A549 (cell line): ENCODE measurements around the gene S1PR2. TPM values are rescaled to one million over a fixed set of nuclear protein-coding genes. Genes with fewer than 3 reads are reported as not detected.
"Not testable (repeated sequence)": the region's sequence is repeated elsewhere in the genome, so short reads cannot be mapped to it uniquely, and the experiment has no call there.

ENCODE experiments used
- ATAC-seq, 2 experiments: fragments of 200-7000 bp in 1 of 2; fragments of >200 bp in 1 of 2; cut with Nextera tagmentation in 1 of 2; cut with Tn5 transposase in 1 of 2; 3 replicates each; pipeline versions ENCODE4 v1.8.0 to v1.9.1; 2018 to 2020; ENCODE audit warnings: mild to moderate bottlenecking in 1 of 2, moderate library complexity in 1 of 2
- CTCF ChIA-PET: fragments of 300-600 bp; sonication (Branson Sonifier 250); formaldehyde crosslinking; extraction: SDS; loops from one replicate; lab custom pipeline; 2021; ENCODE audit warnings: antibody characterized with exemption, inconsistent platforms; lab: Yijun Ruan, JAX
- POLR2A ChIA-PET: fragments of 350-600 bp; formaldehyde crosslinking; extraction: SDS; loops from one replicate; lab custom pipeline; 2021; ENCODE audit warnings: antibody characterized with exemption, inconsistent platforms; lab: Yijun Ruan, JAX
- DNase-seq, 2 experiments: peaks; one replicate each; pipeline versions ENCODE4 v3.0.0 to v3.0.0-alpha.2; 2011 to 2016; ENCODE audit warnings: low read depth in 1 of 2, low spot score in 1 of 2
- FAIRE-seq: peaks from 2 replicates; lab custom pipeline; 2011; peaks lifted over from hg19 to GRCh38; lab: Jason Lieb, UNC
- H3K27ac ChIP-seq, 2 experiments: fragments of >200 bp; sonication (Bioruptor Twin); formaldehyde crosslinking; 3 replicates each; pipeline ENCODE4 v1.5.1; 2016 to 2017
- H3K4me1 ChIP-seq: fragments of >200 bp; sonication (Bioruptor Twin); formaldehyde crosslinking; 3 replicates; pipeline ENCODE4 v1.6.1; 2016
- H3K4me2 ChIP-seq: fragments of >200 bp; sonication (Bioruptor Twin); formaldehyde crosslinking; 3 replicates; pipeline ENCODE4 v1.6.1; 2016
- H3K4me3 ChIP-seq: fragments of >200 bp; sonication (Bioruptor Twin); formaldehyde crosslinking; 3 replicates; pipeline ENCODE4 v1.5.1; 2016
- H3K9me3 ChIP-seq: fragments of >200 bp; sonication (Bioruptor Twin); formaldehyde crosslinking; 3 replicates; pipeline ENCODE4 v1.6.1; 2016
- BHLHE40 ChIP-seq: IDR thresholded peaks from 2 replicates; pipeline ENCODE4 v1.6.1; 2012; ENCODE audit warnings: low read depth, low read length, inconsistent platforms
- CEBPB ChIP-seq, 2 experiments: fragments of >200 bp in 1 of 2; sonication (Bioruptor Twin) in 1 of 2; formaldehyde crosslinking in 1 of 2; IDR thresholded peaks; 2 replicates each; pipeline ENCODE4 v1.6.1; 2012 to 2016
- CHD4 ChIP-seq: fragments of 200-600 bp; sonication (generic); IDR thresholded peaks from 2 replicates; pipeline ENCODE4 v1.6.1; 2016; ENCODE audit warnings: antibody characterized with exemption, mild to moderate bottlenecking, borderline replicate concordance
- FOSL2 ChIP-seq, 2 experiments: fragments of 450-650 bp in 1 of 2; fragments of >200 bp in 1 of 2; sonication (Bioruptor Twin) in 1 of 2; formaldehyde crosslinking; IDR thresholded peaks; 2 replicates each; pipeline versions ENCODE4 v1.5.0 to v1.6.1; 2016 to 2020; ENCODE audit warnings: mild to moderate bottlenecking in 1 of 2, moderate library complexity in 1 of 2
- HOXA7 ChIP-seq: fragments of 250-450 bp; sonication (Bioruptor Pico); IDR thresholded peaks from 2 replicates; pipeline ENCODE4 v1.5.0; 2020; ENCODE audit warnings: mild to moderate bottlenecking, moderate library complexity
- MAX ChIP-seq: IDR thresholded peaks from 2 replicates; pipeline ENCODE4 v1.6.1; 2012
- RARB ChIP-seq: fragments of 250-450 bp; sonication (Bioruptor Pico); IDR thresholded peaks from 2 replicates; pipeline ENCODE4 v1.8.0; 2021; ENCODE audit warnings: mild to moderate bottlenecking, moderate library complexity
- TP53 ChIP-seq: fragments of 250-450 bp; sonication (Bioruptor Pico); IDR thresholded peaks from 2 replicates; pipeline ENCODE4 v1.5.0; 2021; ENCODE audit warnings: mild to moderate bottlenecking, moderate library complexity
- USF2 ChIP-seq: fragments of 450-650 bp; IDR thresholded peaks from 2 replicates; pipeline ENCODE4 v1.6.1; 2014; ENCODE audit warnings: antibody characterized with exemption
- WGBS: methylation state at CpG from one replicate; pipeline ENCODE4 v1.1.6; 2017; ENCODE audit errors: missing lambda C conversion rate; 5-methylcytosine and 5-hydroxymethylcytosine counted together
- polyA plus RNA-seq, 4 experiments: library from polyadenylated mRNA; depleted of rRNA in 3 of 4; stranded (reverse); fragments of >200 nt; fragmentation: RNase III in 1 of 4; extraction: RNeasy Plus Mini Kit Qiagen cat#74134 plus additional on column Dnase treatment in 1 of 4; gene quantifications; 2 replicates in 3 of 4; 3 replicates in 1 of 4; pipeline ENCODE4 v1.2.3, GENCODE V29; 2011 to 2017

Gene S1PR2
- polyA plus RNA-seq, 2 of the 4 experiments (the other 2 are of a cell fraction) = 0.72 to 0.87 TPM

GRCh38 chr19:10243606-10244005 is 12.5 kb upstream of the S1PR2 start:
- DNase-seq = no peak
- H3K27ac ChIP-seq = no peak overlapping the region
- no peak for TF ChIP-seq CHD4
- no peak for TF ChIP-seq MAX
- no peak for TF ChIP-seq HOXA7 (CRISPR knock-in tag)
- WGBS = 100% methylated on average over 1 of the region's 7 CpGs
- CTCF ChIA-PET = interaction anchor here (1.6 to 2.1 kb wide), 2 partner anchors 15 kb away, joined by 4 to 5 read pairs; no protein-coding TSS in a partner anchor
- H3K4me3 ChIP-seq = no peak overlapping the region
- H3K4me2 ChIP-seq = no peak overlapping the region
- peaks cover 3% of the 10 kb centered on the region; the same call in 1 of the 3 replicates for H3K4me1 ChIP-seq
- H3K9me3 ChIP-seq = no peaks in the 10 kb centered on the region
- no peak for FAIRE-seq
- POLR2A ChIA-PET = no interaction called here
- ATAC-seq = no peak

- ATAC-seq; FAIRE-seq; H3K9me3 ChIP-seq; DNase-seq; H3K4me3 ChIP-seq; H3K4me2 ChIP-seq; H3K27ac ChIP-seq; POLR2A ChIA-PET; CTCF ChIA-PET; TF ChIP-seq FOSL2 (IDR thresholded peaks at IDR 0.05): not testable (repeated sequence)
- H3K4me1 ChIP-seq = peaks cover 11% of the 10 kb centered on the region; the same call in 1 of the 3 replicates
- 73% methylated on average over 11 of the region's 11 CpGs for WGBS
- TF ChIP-seq FOSL2 (CRISPR knock-in tag; IDR thresholded peaks at IDR 0.05) = peak; percentile 17; the same call in 1 of the 2 replicates
Measured at GRCh38 chr19:10241826-10242449, 10.8 kb upstream of the S1PR2 start.

GRCh38 chr19:10238172-10238783 is 7.1 kb upstream of the S1PR2 start:
- POLR2A ChIA-PET = no interaction called here
- H3K9me3 ChIP-seq = no peaks in the 10 kb centered on the region
- ATAC-seq = peak; percentile 92 to 96
- peak; percentile 26 to 61 for DNase-seq
- FAIRE-seq = no peak
- peak overlapping the region; percentile 27; the same call in 2 of the 3 replicates for H3K4me2 ChIP-seq
- 0 out of 6 replicates have a peak overlapping the region, but pooled peaks of 1 of the 2 experiments have one; percentile 17 for H3K27ac ChIP-seq
- no peak overlapping the region for H3K4me3 ChIP-seq
- TF ChIP-seq USF2 (no peak), CEBPB (IDR thresholded peaks at IDR 0.05) (no peak), FOSL2 (IDR thresholded peaks at IDR 0.05) (no peak), FOSL2 (CRISPR knock-in tag; IDR thresholded peaks at IDR 0.05) (peak; percentile 33; the same call in 1 of the 2 replicates), TP53 (CRISPR knock-in tag) (no peak), MAX (peak; percentile 32), BHLHE40 (peak; percentile 44; the same call in 1 of the 2 replicates)
- H3K4me1 ChIP-seq = peaks cover 11% of the 10 kb centered on the region; the same call in 1 of the 3 replicates
- CTCF ChIA-PET = interaction anchor here (0.6 to 1.4 kb wide), 4 partner anchors 19 to 269 kb away, joined by 3 to 4 read pairs (median 4); partner anchors contain the start of gene CDC37
- WGBS = 43% methylated on average over 8 of the region's 12 CpGs

- H3K27ac ChIP-seq = no peak overlapping the region
- no peak overlapping the region for H3K4me3 ChIP-seq
- H3K9me3 ChIP-seq = no peaks in the 10 kb centered on the region
- peak; percentile 51 to 68; a peak in 4 of 6 replicates for ATAC-seq
- ChIA-PET CTCF (interaction anchor here (0.6 to 1.6 kb wide), 3 partner anchors 10 to 269 kb away, joined by 3 to 7 read pairs (median 4); no protein-coding TSS in a partner anchor), POLR2A (no interaction called here)
- WGBS = 89% methylated on average over 4 of the region's 6 CpGs
- no peak for FAIRE-seq
- H3K4me1 ChIP-seq = peaks cover 11% of the 10 kb centered on the region; the same call in 1 of the 3 replicates
- no peak for TF ChIP-seq RARB (CRISPR knock-in tag)
- H3K4me2 ChIP-seq = peak overlapping the region; percentile 27; the same call in 2 of the 3 replicates
- peak in 1 of 2 experiments; percentile 36 for DNase-seq
Measured at GRCh38 chr19:10237702-10238101, 6.6 kb upstream of the S1PR2 start.

- FAIRE-seq, H3K27ac ChIP-seq, ATAC-seq, H3K4me3 ChIP-seq, H3K9me3 ChIP-seq, H3K4me2 ChIP-seq, DNase-seq, POLR2A ChIA-PET: not testable (repeated sequence)
- CTCF ChIA-PET = interaction anchor here (2.2 kb wide), 1 partner anchor 15 kb away, joined by 8 read pairs; no protein-coding TSS in a partner anchor
- H3K4me1 ChIP-seq = peaks cover 12% of the 10 kb centered on the region; the same call in 1 of the 3 replicates
- WGBS = 98% methylated on average over 7 of the region's 7 CpGs
Measured at GRCh38 chr19:10235409-10235808, 4.3 kb upstream of the S1PR2 start.
